Melanocyte of skin (primary cell): ENCODE measurements around the gene DPYSL5. TPM values are rescaled to one million over a fixed set of nuclear protein-coding genes. Genes with fewer than 3 reads are reported as not detected.

Experiments used
- total RNA-seq, 2 donors: library from RNA; depleted of rRNA; stranded (reverse); fragments of >200 nt; gene quantifications; 2 replicates each; pipeline ENCODE4 v1.2.3, GENCODE V29; 2012

Gene DPYSL5
- total RNA-seq: not detected

GRCh38 chr2:26847655-26848335 lies at the start of gene DPYSL5:
Gene DPYSL5, plus strand, starts transcription at chr2:26848132. Its CDS starts 50,368 bp downstream, at chr2:26898500.

DNA sequence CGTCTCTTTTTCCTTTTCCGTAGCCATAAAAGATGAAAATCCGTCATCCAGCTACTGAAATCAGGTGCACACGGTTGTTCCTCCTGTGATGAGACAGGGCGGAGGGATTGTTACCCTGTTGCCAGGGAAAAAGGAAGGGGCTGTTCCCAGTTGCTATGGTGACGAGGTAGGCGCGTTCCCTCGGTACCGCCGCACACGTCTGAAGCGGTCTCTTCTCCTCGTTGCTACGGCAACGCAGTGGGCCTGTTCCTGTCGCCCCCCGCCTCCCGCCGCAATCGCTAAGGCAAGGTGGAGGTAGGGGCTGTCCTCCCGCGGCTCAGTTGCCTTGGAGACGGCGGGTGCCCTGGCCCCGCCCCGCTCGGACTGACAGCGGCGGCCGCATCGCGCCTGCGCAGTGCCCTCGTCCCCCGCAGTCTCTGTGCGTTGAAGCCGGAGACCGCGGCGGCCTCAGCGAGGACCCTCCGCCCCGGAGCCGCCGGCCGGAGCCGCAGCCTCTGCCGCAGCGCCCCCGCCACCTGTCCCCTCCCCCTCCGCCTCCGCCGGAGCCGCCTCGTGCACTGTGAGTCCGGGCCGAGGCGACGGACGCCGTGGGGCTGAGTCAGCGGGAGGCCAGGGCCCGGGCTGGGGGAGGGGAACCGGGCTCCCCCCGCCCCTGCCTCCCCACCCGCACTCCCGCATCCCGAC lies 122.5 kb downstream of the DPYSL5 start, which contains the start of gene MAPRE3:
Gene MAPRE3, plus strand, starts transcription at position 394 of the 684 bp plus-strand sequence. CDS start 51,582 bp downstream, outside the sequence.

Other genes starting within 250 kb of the DPYSL5 start
- not detected for gene CIB4, start 206.8 kb upstream of the DPYSL5 start, total RNA-seq
- under 1 TPM; under 0.01 to 0.33 TPM for gene KCNK3, start 155.4 kb upstream of the DPYSL5 start, total RNA-seq
- gene SLC35F6, start 83.8 kb upstream of the DPYSL5 start, total RNA-seq: 100 to 1,000 TPM in 1 of 2 donors, 10 to 100 TPM in 1; 90.9 to 118 TPM
- gene CENPA, start 62.1 kb upstream of the DPYSL5 start, total RNA-seq: 10 to 100 TPM in 1 of 2 donors, 1 to 10 TPM in 1; 10.0 to 24.3 TPM
- gene MAPRE3, start 122.5 kb downstream of the DPYSL5 start, total RNA-seq: 1 to 10 TPM; 4.0 to 5.2 TPM
- gene TMEM214, start 184.8 kb downstream of the DPYSL5 start, total RNA-seq: 10 to 100 TPM; 43.7 to 47.6 TPM
- 10 to 100 TPM; 13.8 to 15.7 TPM for gene AGBL5, start 203.5 kb downstream of the DPYSL5 start, total RNA-seq
- 100 to 1,000 TPM; 137 to 193 TPM for gene OST4, start 223.5 kb downstream of the DPYSL5 start, total RNA-seq
- gene EMILIN1, start 230.5 kb downstream of the DPYSL5 start, total RNA-seq: 1 to 10 TPM; 4.8 to 8.0 TPM
- gene KHK, start 238.6 kb downstream of the DPYSL5 start, total RNA-seq: 1 to 10 TPM; 2.8 to 3.7 TPM